HepG2 (cell line): Measurements from ENCODE around the gene BAIAP2L1. TPM values are rescaled to one million over a fixed set of nuclear protein-coding genes. Genes with fewer than 3 reads are reported as not detected.

ENCODE experiments used
- BCLAF1 ChIP-seq: fragments of 450-650 bp; IDR thresholded peaks from 2 replicates; pipeline ENCODE4 v1.6.1; 2017; ENCODE audit warnings: mild to moderate bottlenecking
- FOXC1 ChIP-seq: sonication (generic); formaldehyde crosslinking; IDR thresholded peaks from 2 replicates; pipeline ENCODE4 v1.8.0; 2022; ENCODE audit warnings: mild to moderate bottlenecking, missing genetic modification reagents, borderline replicate concordance
- HDAC2 ChIP-seq: sonication (generic); formaldehyde crosslinking; IDR thresholded peaks from 2 replicates; pipeline ENCODE4 v1.4.0; 2020; ENCODE audit warnings: missing genetic modification reagents
- HNRNPH1 ChIP-seq: fragments of 200-400 bp; formaldehyde crosslinking; optimal IDR thresholded peaks from 2 replicates; pipeline ENCODE3; 2017; ENCODE audit warnings: mild to moderate bottlenecking, low read depth, low read length
- HNRNPK ChIP-seq: fragments of 200-400 bp; formaldehyde crosslinking; IDR thresholded peaks from 2 replicates; pipeline ENCODE4 v1.6.1; 2018; ENCODE audit warnings: low read length, low read depth, moderate library complexity, mild to moderate bottlenecking; ENCODE audit not compliant: poor library complexity, severe bottlenecking
- JUND ChIP-seq: sonication (generic); formaldehyde crosslinking; IDR thresholded peaks from 2 replicates; pipeline ENCODE4 v1.8.0; 2022; ENCODE audit warnings: mild to moderate bottlenecking, missing genetic modification reagents
- KDM4B ChIP-seq: sonication (generic); formaldehyde crosslinking; IDR thresholded peaks from 2 replicates; pipeline ENCODE4 v1.4.0; 2020; ENCODE audit warnings: missing genetic modification reagents
- KMT2A ChIP-seq: sonication (generic); formaldehyde crosslinking; IDR thresholded peaks from 2 replicates; pipeline ENCODE4 v1.4.0; 2020; ENCODE audit warnings: missing genetic modification reagents
- MAF1 ChIP-seq: sonication (generic); formaldehyde crosslinking; IDR thresholded peaks from 2 replicates; pipeline ENCODE4 v1.5.0; 2020; ENCODE audit warnings: missing genetic modification reagents, borderline replicate concordance
- MZF1 ChIP-seq: sonication (generic); formaldehyde crosslinking; IDR thresholded peaks from 2 replicates; pipeline ENCODE4 v1.8.1; 2023; ENCODE audit warnings: mild to moderate bottlenecking, missing genetic modification reagents, borderline replicate concordance
- NKX3-1 ChIP-seq: sonication (generic); formaldehyde crosslinking; IDR thresholded peaks from 2 replicates; pipeline ENCODE4 v1.5.0; 2020; ENCODE audit warnings: missing genetic modification reagents
- SMC3 ChIP-seq: IDR thresholded peaks from 2 replicates; pipeline ENCODE4 v1.6.1; 2011; ENCODE audit warnings: low read length, improper control_type of control experiment
- SOX5 ChIP-seq: IDR thresholded peaks from 2 replicates; pipeline ENCODE4 v1.6.1; 2016; ENCODE audit warnings: borderline replicate concordance
- THYN1 ChIP-seq: sonication (generic); formaldehyde crosslinking; IDR thresholded peaks from 2 replicates; pipeline ENCODE4 v1.8.1; 2023; ENCODE audit warnings: low read depth, mild to moderate bottlenecking, moderate library complexity, missing genetic modification reagents, borderline replicate concordance
- ZBTB38 ChIP-seq: sonication (generic); formaldehyde crosslinking; IDR thresholded peaks from 2 replicates; pipeline ENCODE4 v1.5.1; 2020; ENCODE audit warnings: mild to moderate bottlenecking, missing genetic modification reagents
- ZMAT3 ChIP-seq: sonication (generic); formaldehyde crosslinking; conservative IDR thresholded peaks from 2 replicates; pipeline ENCODE4 v1.7.0; 2021; ENCODE audit warnings: missing genetic modification reagents
- ZNF703 ChIP-seq: sonication (generic); formaldehyde crosslinking; IDR thresholded peaks from 2 replicates; pipeline ENCODE4 v1.5.1; 2020; ENCODE audit warnings: missing genetic modification reagents, mild to moderate bottlenecking, moderate library complexity, borderline replicate concordance
- ZNF766 ChIP-seq: sonication (generic); formaldehyde crosslinking; IDR thresholded peaks from 2 replicates; pipeline ENCODE4 v1.5.0; 2020; ENCODE audit warnings: missing genetic modification reagents, borderline replicate concordance
- polyA plus RNA-seq, 8 experiments: library from polyadenylated mRNA; depleted of rRNA in 3 of 8; stranded (reverse) in 7 of 8; unstranded in 1 of 8; fragments of >200 nt; fragmentation: Illumina TruSeq in 4 of 8; extraction: Trizol in 4 of 8; gene quantifications; 2 replicates each; pipeline versions ENCODE4 v1.2.1 to v1.2.3, GENCODE V29; 2011 to 2016; ENCODE audit warnings: low read depth in 4 of 8, missing spikeins in 1 of 8, mixed read lengths in 1 of 8; ENCODE audit not compliant: insufficient read depth in 1 of 8
- total RNA-seq, 5 experiments: library from RNA; depleted of rRNA; stranded (reverse); fragments of >200 nt; fragmentation: Illumina TruSeq; extraction: Trizol; gene quantifications; 2 replicates each; pipeline ENCODE4 v1.2.3, GENCODE V29; 2016; ENCODE audit warnings: low read depth in 1 of 5
- TF ChIP-seq, protein P1 (sequence below): sonication (generic); formaldehyde crosslinking; IDR thresholded peaks from 2 replicates; pipeline ENCODE4 v1.8.1; 2022; ENCODE audit warnings: mild to moderate bottlenecking, missing genetic modification reagents
- TF ChIP-seq, protein P2 (sequence below): sonication (generic); formaldehyde crosslinking; IDR thresholded peaks from 2 replicates; pipeline ENCODE4 v1.4.0; 2020; ENCODE audit warnings: missing genetic modification reagents, borderline replicate concordance

The BAIAP2L1 gene
- total and polyA plus RNA-seq, 2 of the 13 experiments (the other 11 are each of a cell fraction or from before 2014, with no cell fraction given): 13.0 to 21.5 TPM

GRCh38 chr7:98360221-98361130, 40.4 kb downstream of the BAIAP2L1 start (continued):
- TF ChIP-seq ZNF703 (CRISPR knock-in tag) (no peak), BCLAF1 (no peak), KMT2A (CRISPR knock-in tag) (0 out of 2 replicates have a peak, but pooled peaks have one; percentile 52), NKX3-1 (CRISPR knock-in tag) (no peak), SOX5 (CRISPR knock-in tag) (peak; percentile 42; the same call in 1 of the 2 replicates), THYN1 (CRISPR knock-in tag) (no peak), HDAC2 (CRISPR knock-in tag) (no peak), SMC3 (peak; percentile 11; the same call in 1 of the 2 replicates), ZMAT3 (CRISPR knock-in tag) (no peak), HNRNPH1 (no peak), JUND (no peak), HNRNPK (no peak), FOXC1 (no peak), MZF1 (no peak), MAF1 (CRISPR knock-in tag) (no peak), KDM4B (CRISPR knock-in tag) (no peak), ZBTB38 (CRISPR knock-in tag) (0 out of 2 replicates have a peak, but pooled peaks have one; percentile 36), ZNF766 (CRISPR knock-in tag) (no peak)
- TF ChIP-seq, protein P1, sequence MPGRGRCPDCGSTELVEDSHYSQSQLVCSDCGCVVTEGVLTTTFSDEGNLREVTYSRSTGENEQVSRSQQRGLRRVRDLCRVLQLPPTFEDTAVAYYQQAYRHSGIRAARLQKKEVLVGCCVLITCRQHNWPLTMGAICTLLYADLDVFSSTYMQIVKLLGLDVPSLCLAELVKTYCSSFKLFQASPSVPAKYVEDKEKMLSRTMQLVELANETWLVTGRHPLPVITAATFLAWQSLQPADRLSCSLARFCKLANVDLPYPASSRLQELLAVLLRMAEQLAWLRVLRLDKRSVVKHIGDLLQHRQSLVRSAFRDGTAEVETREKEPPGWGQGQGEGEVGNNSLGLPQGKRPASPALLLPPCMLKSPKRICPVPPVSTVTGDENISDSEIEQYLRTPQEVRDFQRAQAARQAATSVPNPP (CRISPR knock-in tag): no peak
- TF ChIP-seq, protein P2, sequence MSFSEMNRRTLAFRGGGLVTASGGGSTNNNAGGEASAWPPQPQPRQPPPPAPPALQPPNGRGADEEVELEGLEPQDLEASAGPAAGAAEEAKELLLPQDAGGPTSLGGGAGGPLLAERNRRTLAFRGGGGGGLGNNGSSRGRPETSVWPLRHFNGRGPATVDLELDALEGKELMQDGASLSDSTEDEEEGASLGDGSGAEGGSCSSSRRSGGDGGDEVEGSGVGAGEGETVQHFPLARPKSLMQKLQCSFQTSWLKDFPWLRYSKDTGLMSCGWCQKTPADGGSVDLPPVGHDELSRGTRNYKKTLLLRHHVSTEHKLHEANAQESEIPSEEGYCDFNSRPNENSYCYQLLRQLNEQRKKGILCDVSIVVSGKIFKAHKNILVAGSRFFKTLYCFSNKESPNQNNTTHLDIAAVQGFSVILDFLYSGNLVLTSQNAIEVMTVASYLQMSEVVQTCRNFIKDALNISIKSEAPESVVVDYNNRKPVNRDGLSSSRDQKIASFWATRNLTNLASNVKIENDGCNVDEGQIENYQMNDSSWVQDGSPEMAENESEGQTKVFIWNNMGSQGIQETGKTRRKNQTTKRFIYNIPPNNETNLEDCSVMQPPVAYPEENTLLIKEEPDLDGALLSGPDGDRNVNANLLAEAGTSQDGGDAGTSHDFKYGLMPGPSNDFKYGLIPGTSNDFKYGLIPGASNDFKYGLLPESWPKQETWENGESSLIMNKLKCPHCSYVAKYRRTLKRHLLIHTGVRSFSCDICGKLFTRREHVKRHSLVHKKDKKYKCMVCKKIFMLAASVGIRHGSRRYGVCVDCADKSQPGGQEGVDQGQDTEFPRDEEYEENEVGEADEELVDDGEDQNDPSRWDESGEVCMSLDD (CRISPR knock-in tag): no peak
